Daoy (cell line): Measurements from ENCODE around the gene RABAC1. TPM values are rescaled to one million over a fixed set of nuclear protein-coding genes. Genes with fewer than 3 reads are reported as not detected.

Source experiments
- DNase-seq: peaks from one replicate; pipeline ENCODE4 v3.0.0-alpha.2; 2015; ENCODE audit warnings: low read depth
- total RNA-seq: library from RNA; depleted of rRNA; stranded (reverse); fragments of >200 nt; shearing (Covaris generic); gene quantifications from 2 replicates; pipeline ENCODE4 v1.2.3, GENCODE V29; 2014

Gene RABAC1
- total RNA-seq, 1 experiment from 2014 or later, result 126 TPM

DNA sequence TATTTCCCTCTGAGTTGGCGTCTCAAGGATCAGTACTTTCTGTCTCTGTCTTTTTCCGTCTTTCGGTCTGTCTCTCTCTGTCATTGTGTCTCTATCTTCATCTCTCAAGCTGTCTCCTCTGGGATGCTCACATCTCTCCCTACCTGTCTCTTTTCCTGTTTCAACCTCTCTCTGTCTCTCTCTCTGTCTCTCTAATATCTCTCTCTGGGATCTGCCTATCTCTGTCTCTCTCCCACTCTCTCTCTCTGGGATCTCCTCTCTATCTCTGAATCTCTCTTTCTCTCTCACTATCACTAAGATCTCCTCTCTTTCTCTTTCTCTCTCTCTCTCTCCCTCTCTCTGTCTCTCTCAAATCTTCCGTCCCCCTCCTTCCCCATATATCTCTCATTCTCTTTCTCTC lies 30.9 kb upstream of the RABAC1 start:
- no peak for DNase-seq

DNA sequence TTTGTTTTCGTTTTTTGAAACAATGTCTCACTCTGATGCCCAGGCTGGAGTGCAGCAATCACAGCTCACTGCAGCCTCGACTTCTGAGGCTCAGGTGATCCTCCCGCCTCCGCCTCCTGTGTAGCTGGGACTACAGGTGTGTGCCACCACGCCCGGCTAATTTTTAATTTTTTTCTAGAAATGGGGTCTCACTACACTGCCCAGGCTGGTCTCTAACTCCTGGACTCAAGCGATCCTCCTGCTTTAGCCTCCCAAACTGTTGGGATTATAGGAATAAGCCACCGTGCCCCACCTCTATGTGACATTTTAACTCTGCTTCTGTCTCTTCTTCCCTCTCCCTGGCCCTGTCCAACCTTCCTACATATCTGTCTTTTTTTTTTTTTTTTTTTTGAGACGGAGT lies 29.8 kb upstream of the RABAC1 start:
- DNase-seq, result no peak

DNA sequence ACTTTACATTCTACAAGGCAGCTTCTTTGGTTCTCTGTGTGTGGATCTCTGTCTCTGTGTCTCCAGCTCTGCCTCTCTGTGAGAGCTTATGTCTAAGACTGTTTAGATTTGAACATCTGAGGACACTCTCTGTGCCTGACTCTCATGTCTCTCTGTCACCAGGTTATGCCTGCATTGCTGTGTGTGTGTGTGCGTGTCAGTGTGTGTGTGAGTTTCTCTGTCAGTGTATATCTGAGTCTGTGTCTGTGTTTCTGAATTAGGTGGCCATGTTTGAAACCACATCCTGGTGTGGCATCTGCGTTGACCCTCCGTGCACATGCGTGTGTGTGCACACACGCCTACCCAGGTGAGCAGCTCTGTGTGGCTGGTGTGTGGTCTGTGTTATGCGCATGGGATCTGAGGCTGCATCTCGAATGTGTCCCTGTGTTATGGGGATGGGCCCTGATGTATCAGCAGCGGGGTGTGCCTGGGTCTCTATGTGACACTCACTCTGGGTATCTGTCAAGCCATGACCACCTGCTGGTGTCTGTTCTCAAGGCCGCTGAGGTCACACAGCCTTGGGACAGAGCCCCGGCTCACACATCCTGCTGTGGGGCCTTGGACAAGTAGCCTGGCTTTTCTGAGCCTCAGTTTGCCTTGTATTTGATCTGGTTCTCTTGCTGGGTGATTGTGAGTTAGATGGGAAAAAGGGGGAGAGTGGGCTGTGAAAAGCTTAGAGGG lies 28.2 kb upstream of the RABAC1 start:
- no peak for DNase-seq

DNA sequence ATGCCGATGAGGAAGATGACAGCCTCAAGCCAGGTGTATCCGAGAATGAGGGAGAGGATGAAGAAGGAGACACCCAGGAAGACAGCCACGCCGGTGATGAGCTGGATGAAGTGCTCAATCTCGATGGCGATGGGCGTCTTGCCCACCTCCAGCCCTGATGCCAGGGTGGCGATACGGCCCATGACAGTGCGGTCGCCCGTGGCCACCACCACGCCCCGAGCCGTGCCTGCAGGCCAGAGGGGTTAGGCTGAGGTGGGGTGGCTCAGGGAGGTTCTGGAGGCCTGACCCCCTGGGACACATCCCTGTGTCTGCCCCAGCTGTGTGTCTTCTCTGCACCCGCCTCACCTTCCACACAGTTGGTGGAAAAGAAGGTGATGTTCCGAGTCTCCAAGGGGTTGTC lies 25.8 kb upstream of the RABAC1 start:
- DNase-seq, result no peak

DNA sequence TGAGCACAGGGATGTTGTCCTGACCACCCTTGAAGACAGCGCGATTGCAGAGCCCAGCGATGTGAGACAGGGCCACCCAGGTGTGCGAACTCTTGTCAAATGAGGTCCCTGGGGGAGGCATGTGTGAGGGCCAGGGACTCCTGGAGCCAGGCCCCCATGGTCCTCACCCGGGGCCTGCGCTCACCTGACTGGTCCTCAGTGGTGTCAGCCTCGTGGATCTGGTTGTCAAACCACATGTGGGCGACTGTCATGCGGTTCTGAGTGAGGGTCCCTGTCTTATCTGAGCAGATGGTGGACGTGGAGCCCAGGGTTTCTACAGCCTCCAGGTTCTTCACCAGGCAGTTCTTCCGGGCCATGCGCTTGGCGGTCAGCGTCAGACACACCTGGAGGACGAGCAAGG lies 22.6 kb upstream of the RABAC1 start:
- DNase-seq, result no peak

DNA sequence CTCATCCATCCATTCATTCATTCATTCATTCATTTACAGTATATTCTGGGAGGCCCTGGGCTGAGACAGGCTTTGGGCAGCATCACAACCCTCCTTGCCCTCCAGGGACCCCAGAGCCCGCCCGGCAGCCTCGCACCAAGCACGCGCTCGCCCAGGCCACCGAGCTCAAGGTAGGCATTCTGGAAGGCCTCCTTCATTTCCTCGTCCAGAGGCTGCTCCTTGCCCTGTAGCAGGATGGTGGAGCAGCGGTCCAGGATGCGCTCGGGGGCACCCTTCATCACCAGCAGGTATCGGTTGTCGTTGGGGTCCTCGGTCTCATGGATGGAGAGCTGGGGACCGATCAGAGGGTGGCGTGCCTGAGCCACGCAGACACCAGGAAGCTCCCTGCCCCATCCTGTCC lies 19.3 kb upstream of the RABAC1 start:
- DNase-seq, result no peak

DNA sequence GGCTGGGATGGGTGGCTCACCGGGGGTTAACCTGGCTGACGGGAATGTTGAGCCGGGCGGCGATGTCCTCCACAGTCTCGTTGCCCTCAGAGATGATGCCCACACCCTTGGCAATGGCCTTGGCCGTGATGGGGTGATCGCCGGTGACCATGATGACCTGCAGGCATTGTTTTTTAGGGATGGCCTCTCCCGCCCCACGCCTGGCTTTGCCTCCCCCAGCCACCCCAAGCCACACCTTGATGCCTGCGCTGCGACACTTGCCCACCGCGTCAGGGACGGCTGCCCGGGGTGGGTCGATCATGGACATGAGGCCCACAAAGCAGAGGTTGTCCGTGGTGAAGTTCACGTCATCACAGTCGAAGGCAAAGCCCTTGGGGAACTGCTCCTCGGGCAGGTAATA lies 18.8 kb upstream of the RABAC1 start:
- no peak for DNase-seq

DNA sequence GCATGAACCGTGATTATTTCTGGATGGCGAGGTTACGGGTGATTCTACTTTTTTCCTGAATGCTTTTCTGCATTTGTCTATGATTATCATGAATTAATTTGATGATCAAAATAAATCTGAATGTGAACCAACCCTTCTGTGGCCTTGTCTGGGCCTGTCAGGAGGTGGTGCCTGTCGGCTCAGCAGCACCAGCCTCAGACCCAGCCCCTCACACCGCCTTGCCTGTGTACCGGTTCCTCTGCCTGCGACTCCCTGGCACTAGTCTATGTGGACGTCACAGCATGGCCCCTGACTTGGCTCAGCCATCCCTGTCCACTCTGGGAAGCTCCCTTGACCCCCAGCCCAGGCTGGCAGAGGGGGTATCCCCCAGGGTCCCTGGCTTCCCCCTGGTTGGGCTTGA lies 15.5 kb upstream of the RABAC1 start:
- no peak for DNase-seq

DNA sequence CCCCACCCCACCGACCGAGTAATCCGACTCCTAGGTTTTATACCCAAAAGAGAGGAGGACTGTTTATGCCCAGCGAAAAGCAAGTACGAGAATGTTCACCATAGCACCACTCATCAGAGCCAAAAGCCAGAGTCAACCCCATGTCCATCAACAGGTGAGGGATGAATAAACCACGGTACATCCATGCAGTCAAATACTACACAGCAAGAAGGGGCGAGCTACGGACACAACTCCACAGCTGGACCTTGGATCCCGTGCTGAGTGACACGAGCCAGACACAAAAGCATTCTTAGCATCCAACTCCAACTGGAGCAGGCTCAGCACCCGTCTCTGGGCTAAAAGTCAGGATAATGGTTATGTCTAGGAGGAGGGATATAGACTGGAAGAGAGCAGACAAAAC lies 12.2 kb upstream of the RABAC1 start:
- no peak for DNase-seq

DNA sequence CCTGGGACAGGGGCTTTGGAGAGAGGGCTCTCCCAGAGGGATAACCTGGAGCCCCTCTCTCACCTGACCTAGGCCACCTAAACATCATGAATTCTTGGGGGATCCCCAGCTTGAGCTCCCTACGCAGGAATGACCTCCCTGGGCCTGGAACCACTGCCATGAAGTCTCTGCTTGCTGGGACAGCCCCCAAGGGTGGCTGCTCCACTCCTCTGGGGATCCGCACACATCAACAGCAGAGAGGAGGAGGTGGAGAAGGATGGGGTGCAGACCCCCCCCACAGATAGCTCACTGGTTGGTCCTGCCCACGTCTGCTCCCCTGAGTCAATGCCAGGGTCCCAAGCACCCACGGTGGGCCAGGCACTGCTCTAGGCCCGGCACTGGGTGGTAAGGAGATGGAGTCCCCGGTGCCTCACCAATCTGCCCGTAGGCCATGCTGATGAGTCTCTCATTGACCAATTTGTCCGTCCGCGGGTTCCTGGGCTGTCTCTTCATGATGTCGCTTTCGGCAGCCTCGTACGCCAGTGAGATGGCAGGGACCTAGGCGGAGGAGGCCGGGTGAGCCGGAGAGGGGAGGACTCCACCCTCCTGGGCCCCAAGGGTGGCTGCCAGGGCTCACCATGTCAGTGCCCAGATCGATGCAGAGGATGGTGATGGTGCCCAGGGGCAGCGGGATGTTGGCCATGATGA lies 10.8 kb upstream of the RABAC1 start:
- DNase-seq, result no peak

DNA sequence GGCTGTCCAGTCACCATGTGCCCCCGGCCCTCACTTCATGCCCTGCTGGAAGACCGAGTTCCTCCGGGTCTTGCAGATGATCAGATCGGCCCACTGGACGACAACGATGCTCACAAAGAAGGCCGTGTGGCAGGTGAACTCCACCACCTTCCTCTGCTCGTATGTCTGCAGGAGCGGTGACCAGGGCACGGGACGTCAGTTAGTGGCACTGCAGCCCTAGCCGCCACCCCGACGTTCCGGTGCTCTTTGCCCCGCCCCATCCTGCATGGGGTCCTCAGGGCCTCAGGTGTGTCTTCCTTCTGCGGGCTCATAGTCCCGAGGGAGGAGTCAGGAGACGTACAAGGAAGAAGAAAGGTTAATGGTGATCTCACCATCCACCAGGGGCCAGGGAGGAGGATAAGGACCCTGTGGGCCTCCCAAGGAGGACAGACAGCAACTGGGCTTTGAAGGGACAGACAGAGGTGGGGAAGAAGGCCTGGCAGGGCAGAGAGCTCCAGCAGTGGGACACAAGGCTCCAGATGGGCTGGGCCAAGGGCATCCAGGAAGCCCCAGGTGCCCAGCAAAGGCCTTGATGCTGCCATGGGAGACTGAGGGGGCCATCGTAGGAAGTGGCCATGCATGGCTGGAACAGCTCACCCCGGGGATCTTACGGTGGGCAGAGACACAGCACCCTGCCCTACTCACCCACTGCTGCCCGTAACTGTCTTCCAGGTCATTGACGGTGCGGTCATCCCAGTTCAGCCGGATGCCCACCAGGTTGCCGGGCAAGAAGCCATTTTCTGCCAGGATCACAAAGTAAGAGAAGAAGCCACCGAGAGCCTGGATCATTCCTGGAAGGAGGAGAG lies 9.9 kb upstream of the RABAC1 start:
- no peak for DNase-seq

DNA sequence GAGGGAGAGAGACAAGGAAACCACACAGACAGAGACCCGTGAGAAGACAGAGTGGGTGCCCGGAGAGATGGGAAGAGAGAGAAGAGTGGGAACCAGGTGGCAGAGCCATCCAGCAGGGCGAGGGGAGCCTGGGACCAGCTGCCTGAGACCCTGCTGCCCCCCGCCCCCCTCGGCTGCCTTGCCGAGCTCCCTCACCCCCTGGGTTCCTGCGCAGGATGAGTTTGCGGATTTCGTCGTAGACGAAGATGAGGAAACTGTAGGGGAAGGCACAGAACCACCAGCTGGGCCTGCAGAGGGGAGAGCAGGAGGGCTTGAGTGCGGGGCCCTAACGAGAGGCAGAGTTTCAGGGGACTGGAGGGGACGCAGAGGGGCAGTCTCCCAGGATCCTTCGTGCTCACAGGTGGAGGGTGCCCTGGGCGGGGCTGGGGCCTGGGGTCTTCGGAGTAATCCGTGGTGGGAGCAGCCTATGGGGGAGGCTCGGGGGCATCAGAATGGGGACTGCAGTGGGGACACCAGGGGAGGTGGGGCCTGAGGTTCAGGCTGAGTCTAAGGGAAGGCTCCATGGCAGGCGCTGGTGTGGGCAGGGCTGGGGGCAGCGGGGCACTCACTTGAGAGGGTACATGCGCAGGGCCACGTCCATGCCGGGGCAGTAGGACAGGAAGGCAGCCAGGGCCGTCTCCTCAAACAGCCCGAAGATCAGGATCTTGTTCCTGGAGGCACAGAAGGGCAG lies 8.1 kb upstream of the RABAC1 start:
- DNase-seq, result no peak

DNA sequence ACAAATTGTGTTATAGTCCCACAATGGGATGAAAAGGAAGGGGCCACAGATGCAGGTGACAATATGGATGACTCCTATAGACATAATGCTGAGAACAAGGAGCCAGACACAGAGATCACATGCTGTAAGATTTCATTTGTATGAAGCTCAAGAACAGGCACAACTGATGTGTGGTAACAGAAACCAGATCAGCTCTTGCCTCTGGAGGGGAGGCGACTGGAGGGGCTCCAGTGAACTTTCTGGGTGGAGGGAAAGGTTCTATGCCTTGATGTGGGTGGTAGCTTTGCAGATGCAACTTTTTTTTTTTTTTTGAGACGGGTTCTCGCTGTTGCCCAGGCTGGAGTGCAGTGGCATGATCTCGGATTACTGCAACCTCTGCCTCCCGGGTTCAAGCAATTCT lies 6.0 kb upstream of the RABAC1 start:
- no peak for DNase-seq

DNA sequence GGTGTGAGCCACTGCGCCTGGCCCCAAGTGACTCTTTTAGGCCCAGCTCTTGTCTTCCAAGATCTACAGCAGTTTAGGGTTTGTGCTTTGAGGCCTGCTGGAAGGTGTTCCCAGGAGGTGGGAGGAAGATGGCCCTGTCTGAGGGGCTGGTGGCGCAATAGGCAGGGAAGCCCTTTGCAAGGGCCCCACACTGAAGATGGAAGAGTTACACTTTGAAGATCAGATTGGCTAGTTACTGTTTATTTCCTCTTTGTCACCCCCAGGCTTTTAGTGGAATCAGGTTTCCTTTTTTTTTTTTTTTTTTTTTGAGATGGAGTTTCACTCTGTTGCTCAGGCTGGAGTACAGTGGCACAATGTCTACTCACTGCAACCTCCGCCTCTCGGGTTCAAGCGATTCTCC lies 1.9 kb upstream of the RABAC1 start:
- no peak for DNase-seq

DNA sequence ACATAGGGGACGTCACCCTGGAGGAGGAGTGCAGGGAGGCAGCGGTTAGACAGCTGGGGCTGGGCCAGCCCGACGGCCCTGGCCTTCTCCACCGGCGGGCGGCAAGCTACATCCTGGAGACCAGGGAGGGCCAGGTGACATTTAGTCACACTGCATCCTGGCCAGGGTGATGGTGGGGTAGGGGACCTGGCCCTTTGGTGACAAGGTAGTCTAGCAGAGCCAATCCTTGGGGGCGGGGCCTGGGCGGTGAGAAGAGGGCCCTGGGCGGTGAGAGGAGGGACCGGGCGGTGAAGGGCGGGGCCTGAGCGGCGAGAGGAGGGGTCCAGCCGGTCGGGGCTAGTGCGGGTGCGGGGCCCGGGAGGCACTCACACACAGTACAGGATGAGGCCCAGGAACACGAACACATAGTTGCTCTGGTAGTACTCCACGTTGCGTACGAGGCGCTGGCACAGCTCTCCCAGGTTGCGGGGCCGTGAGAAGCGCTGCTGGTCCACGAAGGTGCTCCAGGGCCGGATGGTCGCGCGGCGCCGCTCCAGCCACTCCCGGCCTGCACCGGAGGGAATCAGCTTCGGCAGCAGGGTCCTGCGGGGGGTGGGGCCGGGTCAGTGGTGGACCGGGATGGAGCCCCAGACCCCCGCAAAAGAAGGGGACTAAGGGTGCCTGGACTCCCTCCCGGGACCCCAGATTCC lies 610 bp downstream of the RABAC1 start:
- peak; percentile 86 for DNase-seq

DNA sequence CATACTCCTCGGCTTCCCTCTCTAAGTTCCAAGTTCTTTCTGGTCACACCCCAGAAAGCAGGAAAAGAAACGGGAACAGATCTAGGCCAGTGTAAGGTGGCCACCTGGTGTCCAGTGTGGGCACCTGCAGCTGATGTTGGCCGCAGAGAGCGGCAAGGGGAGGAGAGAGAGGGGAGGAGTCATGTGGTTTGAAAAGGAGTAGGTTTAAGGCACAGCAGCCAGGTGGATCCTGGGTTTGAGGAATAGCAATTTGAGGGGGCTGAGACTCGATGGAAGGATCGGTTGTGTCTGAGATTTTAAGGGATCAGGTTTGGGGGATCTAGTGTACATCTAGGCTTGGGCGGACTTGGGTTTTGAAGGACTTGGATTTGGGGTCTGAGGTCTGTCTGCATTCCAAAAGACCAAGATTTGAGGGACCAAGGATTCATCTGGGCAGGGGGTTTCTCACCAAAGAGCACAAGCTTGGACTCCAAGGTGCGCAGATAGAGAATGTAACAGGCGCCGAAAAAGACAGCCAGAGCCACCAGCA lies 1.2 kb downstream of the RABAC1 start:
- DNase-seq, result peak; percentile 92

DNA sequence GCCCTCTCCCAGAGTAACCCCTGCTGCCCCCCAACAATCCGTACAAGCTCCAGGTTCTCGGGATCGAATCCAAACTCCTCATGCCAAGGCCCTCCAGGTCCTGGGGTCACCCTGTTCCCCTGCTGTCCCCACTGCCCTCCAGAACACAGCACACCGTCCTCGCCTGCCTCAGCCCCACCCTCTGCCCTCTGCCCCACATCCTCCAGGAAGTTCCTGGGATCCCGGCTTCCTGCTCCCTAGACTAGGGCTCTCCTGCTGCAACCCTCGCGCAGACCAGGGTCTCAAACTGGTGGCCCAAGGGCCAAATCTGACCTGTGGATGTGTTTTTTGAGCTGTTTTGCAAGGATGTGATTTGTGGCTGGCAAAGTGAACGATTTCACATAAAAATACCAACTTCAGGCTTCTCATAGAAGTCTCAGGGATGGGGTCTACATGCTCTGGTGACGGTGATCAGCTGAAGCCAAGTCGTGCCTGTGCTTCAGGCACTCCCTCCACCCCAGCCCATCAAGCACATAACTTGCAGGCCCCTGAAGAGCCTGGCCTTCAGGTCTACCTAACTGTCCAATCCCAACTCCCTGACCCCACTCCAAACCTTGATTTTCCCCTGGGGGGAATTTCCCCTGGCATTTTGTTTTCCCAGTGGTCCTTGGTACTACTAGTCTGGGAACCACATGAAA lies 1.8 kb downstream of the RABAC1 start:
- no peak for DNase-seq

DNA sequence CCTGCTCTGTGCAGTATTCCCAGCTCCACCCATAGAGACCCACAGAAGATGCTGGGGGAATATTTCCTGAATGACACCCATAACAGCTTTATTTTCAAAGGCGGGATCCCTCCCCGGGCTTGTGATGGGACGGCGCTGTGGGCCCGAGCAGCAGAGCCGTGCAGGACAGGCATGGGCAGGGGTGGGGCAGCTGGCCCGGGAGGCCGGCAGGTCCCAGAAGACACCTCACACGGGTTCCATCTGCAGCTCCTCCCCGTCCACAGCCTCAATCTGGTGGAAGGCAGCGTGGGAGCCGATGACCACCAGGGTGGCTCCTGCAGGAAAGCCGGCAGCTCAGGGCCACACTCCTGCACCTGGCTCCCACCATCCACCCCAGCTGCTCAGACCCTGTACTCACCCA lies 2.5 kb downstream of the RABAC1 start:
- DNase-seq, result no peak

DNA sequence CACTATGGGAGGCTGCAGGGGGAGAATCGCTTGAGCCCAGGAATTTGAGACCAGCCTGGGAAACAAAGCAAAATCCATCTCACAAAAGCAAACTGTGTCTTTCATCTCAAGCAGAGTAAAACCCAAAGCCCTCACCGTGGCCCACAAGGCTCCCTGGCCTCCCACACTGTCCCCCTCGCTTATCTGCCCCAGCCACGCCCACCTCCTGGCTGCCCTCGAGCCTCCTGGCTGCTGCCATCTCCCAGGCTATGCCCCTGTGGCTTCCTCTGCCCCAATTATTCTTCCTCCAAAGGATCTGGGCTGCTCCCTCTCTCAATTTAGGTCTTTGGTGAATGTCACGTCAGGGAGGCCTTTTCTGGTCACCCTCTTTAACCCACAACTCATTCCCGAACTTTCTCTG lies 3.6 kb downstream of the RABAC1 start:
- no peak for DNase-seq

DNA sequence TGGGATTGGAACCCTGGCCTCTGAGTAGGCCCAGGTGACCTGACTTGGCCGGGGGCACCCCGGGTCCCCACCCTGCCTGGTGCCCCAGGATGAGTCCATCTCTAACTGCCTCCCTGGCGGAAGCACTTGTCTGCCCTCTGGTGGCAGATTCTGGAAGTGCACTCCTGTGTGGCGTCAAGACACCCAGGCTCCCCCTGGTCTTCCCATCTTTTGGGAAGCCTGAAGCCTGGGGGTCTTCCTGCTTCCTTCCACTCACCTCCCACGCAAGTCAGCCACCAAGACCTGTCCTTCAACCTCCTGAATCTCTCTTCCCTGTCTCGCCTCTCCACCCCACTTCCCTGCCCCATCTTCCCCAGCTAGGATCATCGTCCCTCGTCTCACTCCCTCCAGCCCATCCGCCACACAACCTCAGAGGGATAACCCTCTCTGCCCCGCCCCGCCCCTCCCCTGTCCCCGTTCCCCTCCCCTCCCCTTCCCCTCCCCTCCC lies 7.4 kb downstream of the RABAC1 start:
- peak; percentile 76 for DNase-seq

DNA sequence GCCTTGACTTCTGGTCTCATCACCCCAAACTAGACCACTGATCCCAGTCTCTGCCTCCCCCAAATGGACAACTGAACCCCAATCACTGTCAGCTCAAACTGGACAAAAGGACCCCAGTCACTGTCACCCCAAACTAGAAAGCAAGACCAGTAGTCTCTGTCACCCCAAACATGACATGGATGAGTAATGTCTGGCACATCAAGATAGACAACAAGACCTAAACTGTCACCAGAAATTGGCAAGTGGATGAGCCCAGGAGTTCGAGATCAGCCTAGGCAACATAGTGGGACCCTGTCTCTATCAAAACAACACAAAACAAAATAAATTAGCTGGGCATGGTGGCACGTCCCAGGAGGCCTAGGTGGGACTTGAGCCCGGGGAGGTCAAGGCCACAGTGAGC lies 12.0 kb downstream of the RABAC1 start:
- DNase-seq, result no peak
